ENCODE measurements around the gene SSU72. TPM values are rescaled to one million over a fixed set of nuclear protein-coding genes. Genes with fewer than 3 reads are reported as not detected.

The SSU72 gene
- total RNA-seq, 1 donor from 2014 or later, result 94.1 TPM

- H3F3A ChIP-seq (ENCODE audit: low read depth), result peaks cover 29% of the 10 kb centered on the region
- H3K79me2 ChIP-seq (ENCODE audit: low read depth), result no peaks in the 10 kb centered on the region
- no peak overlapping the region for H3K4me2 ChIP-seq
- H3K9ac ChIP-seq, result no peak overlapping the region
- H3K27me3 Mint-ChIP-seq (ENCODE audit: insufficient read depth, low read depth), result peaks cover 9% of the 10 kb centered on the region
- no peak for TF ChIP-seq CTCF (IDR thresholded peaks at IDR 0.05)
- no peak overlapping the region for H3K4me3 Mint-ChIP-seq
- H3K9me3 ChIP-seq (ENCODE audit: low read depth), result no peaks in the 10 kb centered on the region
- H3K9me3 Mint-ChIP-seq, result no peaks in the 10 kb centered on the region
- peaks cover 9% of the 10 kb centered on the region for H3K4me1 Mint-ChIP-seq
- H2AFZ ChIP-seq (replicated peaks), result no peak overlapping the region
- H3K36me3 Mint-ChIP-seq, result no peaks in the 10 kb centered on the region
- no peak overlapping the region for H3K27ac ChIP-seq
- no peaks in the 10 kb centered on the region for H3K36me3 ChIP-seq
- peaks cover 13% of the 10 kb centered on the region for H4K20me1 ChIP-seq (ENCODE audit: low read depth)
- peaks cover 40% of the 10 kb centered on the region for H3K27me3 ChIP-seq
- no peak overlapping the region for H3K27ac Mint-ChIP-seq
- peaks cover 7% of the 10 kb centered on the region for H3K4me1 ChIP-seq
- DNase-seq (ENCODE audit: low spot score), result no peak
- H3K4me3 ChIP-seq, result no peak overlapping the region
Measured at GRCh38 chr1:1594602-1595260, 20.1 kb upstream of the SSU72 start.

DNA sequence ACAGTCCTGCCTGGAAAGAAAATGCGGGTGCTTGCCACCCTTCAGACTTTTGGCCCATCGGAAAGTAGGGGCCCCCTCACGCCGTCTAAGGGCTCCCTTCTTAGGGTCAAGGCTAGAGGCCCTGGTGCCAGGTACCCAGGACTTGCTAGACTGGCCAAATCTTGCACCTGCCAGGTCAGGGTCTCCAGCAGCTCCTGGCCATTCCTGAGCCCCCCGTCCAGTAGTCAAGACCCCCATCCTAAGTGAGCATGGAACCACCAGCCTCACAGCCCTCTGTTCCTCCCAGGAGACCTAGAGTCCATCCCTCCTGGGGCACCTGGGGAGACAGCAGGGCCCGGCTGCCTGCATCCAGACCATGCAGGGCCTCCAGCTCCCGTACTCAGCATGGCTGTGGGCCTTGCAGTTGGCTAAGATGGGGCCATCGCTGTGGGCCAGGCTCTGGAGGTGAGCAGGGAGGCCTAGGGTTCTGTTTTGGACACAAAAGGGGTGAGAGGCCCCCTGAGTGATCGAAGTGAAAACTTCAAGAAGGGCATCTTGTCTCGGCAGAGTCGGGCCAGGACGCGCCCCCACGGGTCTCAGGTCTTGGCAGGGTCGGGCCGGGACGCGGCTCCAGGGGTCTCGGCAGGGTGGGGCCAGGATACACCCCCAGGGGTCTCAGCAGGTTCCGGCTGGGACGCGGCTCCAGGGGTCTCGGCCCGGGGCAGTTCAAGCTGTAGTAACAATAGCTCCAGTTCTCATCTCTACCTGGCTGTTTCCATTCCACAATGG lies 19.4 kb upstream of the SSU72 start:
- H2AFZ ChIP-seq (replicated peaks), result no peak overlapping the region
- H3F3A ChIP-seq (ENCODE audit: low read depth), result peaks cover 25% of the 10 kb centered on the region
- H3K4me1 Mint-ChIP-seq, result peaks cover 8% of the 10 kb centered on the region
- H3K27ac ChIP-seq, result no peak overlapping the region
- no peaks in the 10 kb centered on the region for H3K9me3 Mint-ChIP-seq
- H3K36me3 Mint-ChIP-seq, result no peaks in the 10 kb centered on the region
- no peak overlapping the region for H3K9ac ChIP-seq
- H4K20me1 ChIP-seq (ENCODE audit: low read depth), result peaks cover 13% of the 10 kb centered on the region
- peak overlapping the region; percentile 44 for H3K27ac Mint-ChIP-seq
- no peaks in the 10 kb centered on the region for H3K79me2 ChIP-seq (ENCODE audit: low read depth)
- H3K4me1 ChIP-seq, result peaks cover 7% of the 10 kb centered on the region
- H3K36me3 ChIP-seq, result no peaks in the 10 kb centered on the region
- no peak for DNase-seq (ENCODE audit: low spot score)
- H3K4me3 ChIP-seq, result no peak overlapping the region
- peaks cover 33% of the 10 kb centered on the region for H3K27me3 ChIP-seq
- H3K27me3 Mint-ChIP-seq (ENCODE audit: insufficient read depth, low read depth), result peaks cover 9% of the 10 kb centered on the region
- H3K9me3 ChIP-seq (ENCODE audit: low read depth), result no peaks in the 10 kb centered on the region
- TF ChIP-seq EZH2 (IDR thresholded peaks at IDR 0.05) (no peak), EZH2phosphoT487 (IDR thresholded peaks at IDR 0.05) (no peak), CTCF (IDR thresholded peaks at IDR 0.05) (no peak)
- no peak overlapping the region for H3K4me3 Mint-ChIP-seq
- H3K4me2 ChIP-seq, result no peak overlapping the region

GRCh38 chr1:1591452-1591851 lies 16.8 kb upstream of the SSU72 start:
- H3K9ac ChIP-seq, result no peak overlapping the region
- no peak overlapping the region for H3K27ac Mint-ChIP-seq
- no peak overlapping the region for H3K4me3 Mint-ChIP-seq
- peaks cover 15% of the 10 kb centered on the region for H3K27me3 ChIP-seq
- H2AFZ ChIP-seq (replicated peaks), result no peak overlapping the region
- H3K9me3 ChIP-seq (ENCODE audit: low read depth), result no peaks in the 10 kb centered on the region
- H3K79me2 ChIP-seq (ENCODE audit: low read depth), result no peaks in the 10 kb centered on the region
- H3K4me1 Mint-ChIP-seq, result peaks cover 3% of the 10 kb centered on the region
- peaks cover 3% of the 10 kb centered on the region for H3K9me3 Mint-ChIP-seq
- H3F3A ChIP-seq (ENCODE audit: low read depth), result peaks cover 18% of the 10 kb centered on the region
- peaks cover 2% of the 10 kb centered on the region for H3K27me3 Mint-ChIP-seq (ENCODE audit: insufficient read depth, low read depth)
- no peaks in the 10 kb centered on the region for H4K20me1 ChIP-seq (ENCODE audit: low read depth)
- DNase-seq (ENCODE audit: low spot score), result no peak
- H3K4me2 ChIP-seq, result no peak overlapping the region
- H3K4me1 ChIP-seq, result no peaks in the 10 kb centered on the region
- H3K36me3 ChIP-seq, result no peaks in the 10 kb centered on the region
- TF ChIP-seq EZH2 (IDR thresholded peaks at IDR 0.05) (no peak), CTCF (IDR thresholded peaks at IDR 0.05) (no peak), EZH2phosphoT487 (IDR thresholded peaks at IDR 0.05) (no peak)
- no peak overlapping the region for H3K4me3 ChIP-seq
- H3K36me3 Mint-ChIP-seq, result no peaks in the 10 kb centered on the region
- no peak overlapping the region for H3K27ac ChIP-seq

Data from neural progenitor cell (in vitro differentiated cells).